ENCODE data around the gene OR10H5.

Gene OR10H5

GRCh38 chr19:15850385-15850784, 62.9 kb downstream of the OR10H5 start:
- DNase-seq: no peak
